Fibroblast of pulmonary artery (primary cell): Measurements from ENCODE around the gene DAAM2.

Experiments used
- DNase-seq: peaks from one replicate; pipeline ENCODE4 v3.0.0-alpha.2; 2010; ENCODE audit warnings: low read depth
- H3K4me3 ChIP-seq: replicated peaks from 2 replicates; pipeline ENCODE4 v1.5.1; 2011; ENCODE audit warnings: low read depth, mild to moderate bottlenecking, control low read depth, low read length, moderate library complexity
- TF ChIP-seq, protein P1 (sequence below): IDR thresholded peaks from 2 replicates; pipeline ENCODE4 v1.5.1; 2011; ENCODE audit warnings: mild to moderate bottlenecking, control low read depth, low read length, inconsistent platforms; ENCODE audit errors: missing control alignments

DAAM2 gene

GRCh38 chr6:39908838-39909583 is 116.8 kb downstream of the DAAM2 start:
- no peak for DNase-seq
- no peak overlapping the region for H3K4me3 ChIP-seq
- TF ChIP-seq, protein P1, sequence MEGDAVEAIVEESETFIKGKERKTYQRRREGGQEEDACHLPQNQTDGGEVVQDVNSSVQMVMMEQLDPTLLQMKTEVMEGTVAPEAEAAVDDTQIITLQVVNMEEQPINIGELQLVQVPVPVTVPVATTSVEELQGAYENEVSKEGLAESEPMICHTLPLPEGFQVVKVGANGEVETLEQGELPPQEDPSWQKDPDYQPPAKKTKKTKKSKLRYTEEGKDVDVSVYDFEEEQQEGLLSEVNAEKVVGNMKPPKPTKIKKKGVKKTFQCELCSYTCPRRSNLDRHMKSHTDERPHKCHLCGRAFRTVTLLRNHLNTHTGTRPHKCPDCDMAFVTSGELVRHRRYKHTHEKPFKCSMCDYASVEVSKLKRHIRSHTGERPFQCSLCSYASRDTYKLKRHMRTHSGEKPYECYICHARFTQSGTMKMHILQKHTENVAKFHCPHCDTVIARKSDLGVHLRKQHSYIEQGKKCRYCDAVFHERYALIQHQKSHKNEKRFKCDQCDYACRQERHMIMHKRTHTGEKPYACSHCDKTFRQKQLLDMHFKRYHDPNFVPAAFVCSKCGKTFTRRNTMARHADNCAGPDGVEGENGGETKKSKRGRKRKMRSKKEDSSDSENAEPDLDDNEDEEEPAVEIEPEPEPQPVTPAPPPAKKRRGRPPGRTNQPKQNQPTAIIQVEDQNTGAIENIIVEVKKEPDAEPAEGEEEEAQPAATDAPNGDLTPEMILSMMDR: no peak

GRCh38 chr6:39909701-39910100 is 117.5 kb downstream of the DAAM2 start:
- no peak overlapping the region for H3K4me3 ChIP-seq
- DNase-seq: no peak
- TF ChIP-seq, protein P1: no peak

DNA sequence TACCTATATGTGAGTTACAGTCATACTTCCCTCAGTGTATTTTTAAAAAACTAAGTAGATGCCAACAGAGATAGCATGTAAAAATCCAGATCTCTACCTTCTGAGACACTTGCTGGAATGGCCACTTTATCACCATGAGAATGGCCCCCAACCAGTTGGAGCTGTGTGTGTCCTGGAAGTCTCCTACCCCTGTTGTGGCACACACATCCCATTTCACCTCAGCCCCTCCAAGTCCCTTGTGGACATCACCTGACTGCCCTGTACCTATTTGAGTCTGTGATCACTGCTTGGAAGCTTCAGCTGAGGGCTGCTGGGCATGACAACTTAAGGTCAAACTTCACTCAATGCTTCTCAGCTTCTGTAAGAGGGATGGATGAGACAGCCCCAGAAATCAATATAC is 118.0 kb downstream of the DAAM2 start:
- TF ChIP-seq, protein P1: no peak
- no peak for DNase-seq
- no peak overlapping the region for H3K4me3 ChIP-seq

DNA sequence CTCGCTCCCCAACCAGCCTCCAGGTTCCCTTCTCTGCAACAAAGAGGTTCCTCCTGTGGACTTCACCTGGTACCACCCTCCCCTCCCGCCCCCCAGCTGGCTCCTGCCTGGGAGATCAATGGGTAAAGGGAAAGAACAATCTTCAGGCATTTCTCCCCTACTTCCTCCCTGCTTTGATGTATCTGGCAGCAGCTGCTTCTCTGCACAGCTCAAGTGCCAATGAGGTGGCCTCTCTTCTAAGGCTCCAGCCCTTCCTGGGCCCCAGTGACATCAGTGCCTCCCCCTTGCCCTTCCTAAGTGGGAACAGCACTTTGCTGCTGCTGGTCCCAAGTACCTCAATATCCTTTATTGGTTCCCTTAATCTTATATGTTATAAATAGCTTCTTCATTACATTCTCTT is 118.6 kb downstream of the DAAM2 start:
- TF ChIP-seq, protein P1: no peak
- no peak for DNase-seq
- H3K4me3 ChIP-seq: no peak overlapping the region

- TF ChIP-seq, protein P1: no peak
- DNase-seq: no peak
- H3K4me3 ChIP-seq: no peak overlapping the region
Measured at GRCh38 chr6:39911513-39912125, 119.4 kb downstream of the DAAM2 start.

GRCh38 chr6:39912446-39912845 is 120.3 kb downstream of the DAAM2 start:
- no peak overlapping the region for H3K4me3 ChIP-seq
- DNase-seq: no peak
- TF ChIP-seq, protein P1: no peak
